Measurements from ENCODE around the gene COG5.
A peak's percentile ranks its signal among the peaks of the same experiment; 100 is the strongest.

The COG5 gene

GRCh38 chr7:107212725-107213124 is 351.0 kb downstream of the COG5 start:
- DNase-seq, result no peak

- DNase-seq, result no peak
Measured at GRCh38 chr7:107210400-107210799, 353.3 kb downstream of the COG5 start.

- no peak for DNase-seq
Measured at GRCh38 chr7:107209565-107209964, 354.2 kb downstream of the COG5 start.

GRCh38 chr7:107208563-107208962 is 355.2 kb downstream of the COG5 start:
- no peak for DNase-seq

GRCh38 chr7:107208024-107208521 is 355.6 kb downstream of the COG5 start:
- no peak for DNase-seq

- no peak for DNase-seq
Measured at GRCh38 chr7:107207459-107207858, 356.3 kb downstream of the COG5 start.

GRCh38 chr7:107206706-107207105 is 357.0 kb downstream of the COG5 start:
- DNase-seq, result no peak

GRCh38 chr7:107206136-107206535 is 357.6 kb downstream of the COG5 start:
- no peak for DNase-seq

GRCh38 chr7:107203607-107204006 is 360.1 kb downstream of the COG5 start:
- no peak for DNase-seq

GRCh38 chr7:107201795-107202450 is 361.8 kb downstream of the COG5 start:
- peak; percentile 51 for DNase-seq

GRCh38 chr7:107196834-107197610 is 366.7 kb downstream of the COG5 start:
- DNase-seq, result no peak

GRCh38 chr7:107194052-107194451 is 369.7 kb downstream of the COG5 start:
- DNase-seq, result no peak

GRCh38 chr7:107190090-107190489 is 373.6 kb downstream of the COG5 start:
- no peak for DNase-seq

- no peak for DNase-seq
Measured at GRCh38 chr7:107187774-107188173, 375.9 kb downstream of the COG5 start.

GRCh38 chr7:107186240-107186639 is 377.5 kb downstream of the COG5 start:
- no peak for DNase-seq

GRCh38 chr7:107185716-107186115 is 378.0 kb downstream of the COG5 start:
- DNase-seq, result no peak

GRCh38 chr7:107181172-107181571 is 382.5 kb downstream of the COG5 start:
- no peak for DNase-seq

- DNase-seq, result peak; percentile 26
Measured at GRCh38 chr7:107180378-107180777, 383.3 kb downstream of the COG5 start.

GRCh38 chr7:107179326-107180164 is 384.2 kb downstream of the COG5 start:
- no peak for DNase-seq

GRCh38 chr7:107173691-107174406 is 389.9 kb downstream of the COG5 start:
- DNase-seq, result no peak

- no peak for DNase-seq
Measured at GRCh38 chr7:107173191-107173590, 390.5 kb downstream of the COG5 start.

- DNase-seq, result no peak
Measured at GRCh38 chr7:107172276-107173032, 391.3 kb downstream of the COG5 start.

Measured in RPMI8226 (cell line).